Caco-2 (cell line): ENCODE data around the gene MRPL17. TPM values are rescaled to one million over a fixed set of nuclear protein-coding genes. Genes with fewer than 3 reads are reported as not detected.
A peak's percentile ranks its signal among the peaks of the same experiment; 100 is the strongest.

Experiments
- BruUV-seq: library from RNA; stranded (reverse); fragments of 400-500 nt; replicated peaks from 2 replicates; lab custom pipeline; 2021; lab: Mats Ljungman, UMichigan
- CTCF ChIA-PET: fragments of 300-600 bp; sonication (Branson Sonifier 250); formaldehyde crosslinking; loops from one replicate; lab custom pipeline; 2022; ENCODE audit warnings: antibody characterized with exemption; lab: Charles Lee
- POLR2A ChIA-PET: fragments of 300-600 bp; sonication (Branson Sonifier 250); formaldehyde crosslinking; loops from one replicate; lab custom pipeline; 2022; ENCODE audit warnings: antibody characterized with exemption; lab: Charles Lee
- DNase-seq, 2 experiments: peaks; one replicate each; pipeline versions ENCODE4 v3.0.0 to v3.0.0-alpha.2; 2020 to 2022
- H3K27me3 ChIP-seq: replicated peaks from 2 replicates; pipeline ENCODE4 v1.6.0; 2011; ENCODE audit warnings: low read length; ENCODE audit not compliant: control insufficient read depth, insufficient read depth
- H3K36me3 ChIP-seq: 2 replicates; pipeline ENCODE4 v1.5.1; 2011; ENCODE audit warnings: low read length; ENCODE audit not compliant: control insufficient read depth, insufficient read depth
- H3K4me1 ChIP-seq: fragments of 250-450 bp; sonication (Bioruptor Pico); 2 replicates; pipeline ENCODE4 v1.5.1; 2020; ENCODE audit warnings: mild to moderate bottlenecking
- H3K4me3 ChIP-seq: 2 replicates; pipeline ENCODE4 v1.5.1; 2011; ENCODE audit warnings: low read depth, mild to moderate bottlenecking, control low read depth, low read length
- H3K9me3 ChIP-seq: fragments of 250-450 bp; sonication (Bioruptor Pico); 2 replicates; pipeline ENCODE4 v1.5.1; 2020; ENCODE audit warnings: mild to moderate bottlenecking, moderate library complexity
- H3K27ac Mint-ChIP-seq: one replicate; pipeline ENCODE4 v1.8.0; 2022; ENCODE audit warnings: mixed read lengths; ENCODE audit not compliant: unreplicated experiment
- H3K27me3 Mint-ChIP-seq: one replicate; pipeline ENCODE4 v1.8.0; 2022; ENCODE audit warnings: mixed read lengths; ENCODE audit not compliant: insufficient read depth, unreplicated experiment
- H3K36me3 Mint-ChIP-seq: one replicate; pipeline ENCODE4 v1.8.0; 2022; ENCODE audit warnings: mild to moderate bottlenecking, mixed read lengths; ENCODE audit not compliant: insufficient read depth, unreplicated experiment
- H3K4me1 Mint-ChIP-seq: one replicate; pipeline ENCODE4 v1.8.0; 2022; ENCODE audit warnings: low read depth, mixed read lengths; ENCODE audit not compliant: unreplicated experiment
- H3K4me3 Mint-ChIP-seq: one replicate; pipeline ENCODE4 v1.8.0; 2022; ENCODE audit warnings: mild to moderate bottlenecking, moderate library complexity, mixed read lengths; ENCODE audit not compliant: unreplicated experiment
- H3K9me3 Mint-ChIP-seq: one replicate; pipeline ENCODE4 v1.8.0; 2022; ENCODE audit warnings: mixed read lengths; ENCODE audit not compliant: unreplicated experiment
- intact Hi-C: fragments of 100-400 bp; cut with micrococcal nuclease; formaldehyde crosslinking; loops from one replicate; pipeline ENCODE4 v1.10.0; 2022; ENCODE audit not compliant: unreplicated experiment
- total RNA-seq: library from RNA; stranded (reverse); gene quantifications from 2 replicates; pipeline ENCODE4 v1.2.3, GENCODE V29; 2022
- TF ChIP-seq, protein P1 (sequence below), 2 experiments: fragments of 200-600 bp in 1 of 2; IDR thresholded peaks; 1 replicate in 1 of 2; 2 replicates in 1 of 2; pipeline versions ENCODE4 v1.5.1 to v1.8.0; 2011 to 2022; ENCODE audit warnings: antibody characterized with exemption in 1 of 2, control low read depth in 1 of 2, inconsistent platforms in 1 of 2, low read depth in 1 of 2, low read length in 1 of 2, mild to moderate bottlenecking in 1 of 2, moderate library complexity in 1 of 2; ENCODE audit not compliant: insufficient read depth in 1 of 2, severe bottlenecking in 1 of 2, unreplicated experiment in 1 of 2

The MRPL17 gene
- total RNA-seq, 1 experiment from 2014 or later, result 60.8 TPM

DNA sequence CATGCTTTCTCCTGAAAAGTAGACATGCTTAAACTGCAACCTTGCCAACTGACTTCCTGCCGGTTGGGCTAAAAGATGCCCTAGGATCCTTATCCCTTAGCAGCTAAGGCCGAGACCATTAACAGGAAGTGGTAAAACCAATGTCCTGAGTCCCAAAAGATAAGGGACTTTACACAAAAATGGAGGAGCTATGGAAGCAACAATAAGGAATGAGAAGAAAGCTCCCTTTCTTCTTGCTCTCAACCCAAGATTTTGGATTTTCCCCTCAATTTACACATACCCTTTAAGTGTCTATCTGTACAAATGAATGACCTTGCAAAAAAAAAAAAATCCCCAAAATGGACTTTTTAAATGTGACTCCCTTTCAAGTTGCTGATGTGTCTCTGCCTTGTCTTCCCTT, 11.1 kb downstream of the MRPL17 start:
- Mint-ChIP-seq H3K27me3 (peaks cover 5% of the 10 kb centered on the region), H3K4me3 (no peak overlapping the region), H3K9me3 (no peaks in the 10 kb centered on the region), H3K27ac (no peak overlapping the region), H3K36me3 (no peaks in the 10 kb centered on the region), H3K4me1 (no peaks in the 10 kb centered on the region)
- Histone ChIP-seq H3K36me3 (no peaks in the 10 kb centered on the region), H3K9me3 (no peaks in the 10 kb centered on the region; the same call in 1 of the 2 replicates), H3K4me3 (no peak overlapping the region), H3K4me1 (no peaks in the 10 kb centered on the region), H3K27me3 (no peaks in the 10 kb centered on the region)
- TF ChIP-seq, protein P1, sequence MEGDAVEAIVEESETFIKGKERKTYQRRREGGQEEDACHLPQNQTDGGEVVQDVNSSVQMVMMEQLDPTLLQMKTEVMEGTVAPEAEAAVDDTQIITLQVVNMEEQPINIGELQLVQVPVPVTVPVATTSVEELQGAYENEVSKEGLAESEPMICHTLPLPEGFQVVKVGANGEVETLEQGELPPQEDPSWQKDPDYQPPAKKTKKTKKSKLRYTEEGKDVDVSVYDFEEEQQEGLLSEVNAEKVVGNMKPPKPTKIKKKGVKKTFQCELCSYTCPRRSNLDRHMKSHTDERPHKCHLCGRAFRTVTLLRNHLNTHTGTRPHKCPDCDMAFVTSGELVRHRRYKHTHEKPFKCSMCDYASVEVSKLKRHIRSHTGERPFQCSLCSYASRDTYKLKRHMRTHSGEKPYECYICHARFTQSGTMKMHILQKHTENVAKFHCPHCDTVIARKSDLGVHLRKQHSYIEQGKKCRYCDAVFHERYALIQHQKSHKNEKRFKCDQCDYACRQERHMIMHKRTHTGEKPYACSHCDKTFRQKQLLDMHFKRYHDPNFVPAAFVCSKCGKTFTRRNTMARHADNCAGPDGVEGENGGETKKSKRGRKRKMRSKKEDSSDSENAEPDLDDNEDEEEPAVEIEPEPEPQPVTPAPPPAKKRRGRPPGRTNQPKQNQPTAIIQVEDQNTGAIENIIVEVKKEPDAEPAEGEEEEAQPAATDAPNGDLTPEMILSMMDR (IDR thresholded peaks at IDR 0.05; ENCODE audit: insufficient read depth in 1 of 2, low read depth in 1 of 2, low read length in 1 of 2, severe bottlenecking in 1 of 2, unreplicated experiment in 1 of 2), result no peak
- DNase-seq, result no peak
- CTCF ChIA-PET, result interaction anchor here (0.6 to 1.4 kb wide), 5 partner anchors 9 to 293 kb away, joined by 3 to 4 read pairs (median 3); partner anchors contain the start of gene MRPL17
- intact Hi-C loops, result no loop called here
- BruUV-seq, result no TSS peak
- POLR2A ChIA-PET, result interaction anchor here (0.6 kb wide), 1 partner anchor 36 kb away, joined by 7 read pairs; no protein-coding TSS in a partner anchor

DNA sequence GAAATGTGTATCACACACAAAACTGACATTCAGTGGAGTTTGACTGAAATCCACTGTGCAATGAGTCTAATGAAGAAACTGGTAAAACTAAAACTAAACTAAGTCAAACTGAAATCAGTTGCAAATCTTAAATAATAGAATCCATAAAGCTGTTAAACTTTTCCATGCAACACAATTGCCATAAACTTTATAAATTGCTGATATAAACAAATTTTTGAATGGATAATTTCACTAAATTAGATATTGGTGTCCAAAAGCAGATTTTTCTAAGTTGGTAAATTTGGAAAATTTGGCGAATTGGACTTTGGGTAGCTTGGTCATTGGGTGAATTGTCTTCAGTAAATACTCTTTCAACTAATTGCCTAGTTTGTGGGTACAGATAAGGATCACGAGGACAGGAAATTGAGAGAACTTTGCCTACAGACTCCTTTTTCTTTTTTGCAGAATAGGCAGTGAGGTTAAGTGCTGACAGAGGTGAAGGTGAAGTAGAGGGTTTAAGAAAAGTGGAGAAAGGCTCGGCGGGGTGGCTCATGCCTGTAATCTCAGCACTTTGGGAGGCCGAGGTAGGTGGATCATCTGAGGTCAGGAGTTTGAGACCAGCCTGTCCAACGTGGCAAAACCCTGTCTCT, 12.8 kb downstream of the MRPL17 start:
- TF ChIP-seq, protein P1 (IDR thresholded peaks at IDR 0.05; ENCODE audit: insufficient read depth in 1 of 2, low read depth in 1 of 2, low read length in 1 of 2, severe bottlenecking in 1 of 2, unreplicated experiment in 1 of 2), result no peak
- CTCF ChIA-PET, result no interaction called here
- BruUV-seq, result no TSS peak

DNA sequence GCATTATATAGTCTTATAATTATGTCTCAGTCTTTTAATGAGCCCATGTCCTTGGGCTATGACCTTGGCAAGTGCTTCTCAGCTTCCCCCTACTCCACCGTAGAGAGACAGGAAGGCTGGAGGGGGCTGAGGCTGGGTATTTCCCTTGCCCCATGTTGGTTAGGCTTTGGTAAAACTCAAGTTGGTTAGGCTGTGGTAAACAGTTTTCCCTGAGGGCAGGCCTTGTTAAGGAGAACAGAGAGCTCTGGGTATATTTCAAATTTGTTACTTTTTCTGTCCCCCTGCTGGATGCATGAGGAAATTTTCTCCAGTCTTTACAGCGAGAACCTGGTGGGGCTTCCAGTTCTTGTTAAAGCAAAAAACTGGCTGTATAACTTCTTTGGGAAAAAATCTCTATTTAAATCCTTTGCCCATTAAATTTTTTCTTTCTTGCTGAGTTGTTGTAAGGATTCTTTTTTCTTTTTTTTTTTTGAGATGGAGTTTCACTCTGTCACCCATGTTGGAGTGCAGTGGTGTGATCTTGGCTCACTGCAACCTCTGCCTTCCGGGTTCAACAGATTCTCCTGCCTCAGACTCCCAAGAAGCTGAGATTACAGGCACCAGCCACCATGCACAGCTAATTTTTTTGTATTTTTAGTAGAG, 15.3 kb downstream of the MRPL17 start:
- Mint-ChIP-seq H3K27ac (no peak overlapping the region), H3K36me3 (no peaks in the 10 kb centered on the region), H3K27me3 (peaks cover 15% of the 10 kb centered on the region), H3K9me3 (no peaks in the 10 kb centered on the region), H3K4me3 (no peak overlapping the region), H3K4me1 (no peaks in the 10 kb centered on the region)
- no peaks in the 10 kb centered on the region for H3K4me1 ChIP-seq
- TF ChIP-seq, protein P1 (IDR thresholded peaks at IDR 0.05; ENCODE audit: insufficient read depth in 1 of 2, low read depth in 1 of 2, low read length in 1 of 2, severe bottlenecking in 1 of 2, unreplicated experiment in 1 of 2), result peak; percentile 62 to 64
- no peaks in the 10 kb centered on the region for H3K36me3 ChIP-seq
- BruUV-seq, result no TSS peak
- intact Hi-C loops, result loop anchor here (1.0 kb wide), 5 partner anchors 38 to 289 kb away; partner anchors contain the start of gene TAF10
- POLR2A ChIA-PET, result no interaction called here
- peak in 1 of 2 experiments; percentile 45 for DNase-seq
- no peaks in the 10 kb centered on the region for H3K27me3 ChIP-seq
- no peaks in the 10 kb centered on the region; the same call in 1 of the 2 replicates for H3K9me3 ChIP-seq
- CTCF ChIA-PET, result interaction anchor here (0.6 to 1.6 kb wide), 6 partner anchors 15 to 289 kb away, joined by 3 to 9 read pairs (median 4); partner anchors contain the start of genes MRPL17 and TPP1
- H3K4me3 ChIP-seq, result no peak overlapping the region

More for the DNA sequence above, 12.8 kb downstream of the MRPL17 start:
- H3K27me3 ChIP-seq, result no peaks in the 10 kb centered on the region
- Mint-ChIP-seq H3K27me3 (peaks cover 10% of the 10 kb centered on the region), H3K9me3 (no peaks in the 10 kb centered on the region), H3K4me3 (no peak overlapping the region), H3K4me1 (no peaks in the 10 kb centered on the region), H3K36me3 (no peaks in the 10 kb centered on the region), H3K27ac (no peak overlapping the region)
- POLR2A ChIA-PET, result no interaction called here
- intact Hi-C loops, result no loop called here
- no peaks in the 10 kb centered on the region for H3K4me1 ChIP-seq
- DNase-seq, result no peak
- no peaks in the 10 kb centered on the region; the same call in 1 of the 2 replicates for H3K9me3 ChIP-seq
- H3K36me3 ChIP-seq, result no peaks in the 10 kb centered on the region
- no peak overlapping the region for H3K4me3 ChIP-seq
